ENCODE results near the gene THSD7A. TPM values are rescaled to one million over a fixed set of nuclear protein-coding genes. Genes with fewer than 3 reads are reported as not detected.

The THSD7A gene
- total and polyA plus RNA-seq, 9 of the 15 experiments (the other 6 are each of a cell fraction or from before 2014, with no cell fraction given) = 0.01 to 0.02 TPM; not detected in 7

DNA sequence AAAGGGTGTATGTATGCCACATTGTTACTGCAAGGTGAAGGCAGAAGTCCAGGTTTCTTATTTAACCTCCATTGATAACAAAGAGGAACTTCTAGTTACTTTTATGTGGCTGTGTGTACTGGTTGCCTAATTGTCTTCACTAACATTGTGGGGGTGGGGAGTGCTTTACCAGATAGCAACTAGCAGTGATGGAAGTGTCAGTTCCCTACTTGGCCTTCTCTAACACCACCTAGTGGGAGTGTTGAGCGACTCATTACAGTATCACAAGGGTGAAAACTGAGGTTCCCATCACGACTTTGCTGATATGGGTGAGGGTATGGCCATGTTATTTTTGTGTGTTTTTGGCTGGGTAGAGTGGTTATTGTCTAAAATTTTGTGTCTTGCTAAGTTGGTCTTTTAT, 274.4 kb downstream of the THSD7A start:
- Histone ChIP-seq H3K27me3 (ENCODE audit: control insufficient read depth in 2 of 2, insufficient read depth in 2 of 2, low read length in 2 of 2) (no peaks in the 10 kb centered on the region), H3K9ac (ENCODE audit: insufficient read depth in 1 of 2, low read depth in 2 of 2, low read length in 2 of 2) (no peak overlapping the region), H3K4me3 (no peak overlapping the region), H3K27ac (ENCODE audit: extremely low read depth, low read depth, low read length) (no peak overlapping the region), H3K4me1 (replicated peaks in 1 of 2; ENCODE audit: control insufficient read depth in 2 of 2, insufficient read depth in 2 of 2, low read length in 2 of 2) (no peaks in the 10 kb centered on the region), H2AFZ (ENCODE audit: low read depth, low read length) (no peak overlapping the region), H3K36me3 (ENCODE audit: control insufficient read depth, insufficient read depth, low read length) (no peaks in the 10 kb centered on the region), H3K79me2 (ENCODE audit: control insufficient read depth, insufficient read depth, low read length) (no peaks in the 10 kb centered on the region), H4K20me1 (replicated peaks; ENCODE audit: control insufficient read depth, insufficient read depth, low read length) (no peaks in the 10 kb centered on the region), H3K9me1 (ENCODE audit: control insufficient read depth, insufficient read depth, low read length) (no peaks in the 10 kb centered on the region), H3K4me2 (ENCODE audit: insufficient read depth, low read length) (no peak overlapping the region), H3K9me3 (replicated peaks; ENCODE audit: control insufficient read depth, insufficient read depth, low read depth, low read length) (no peaks in the 10 kb centered on the region)
- FAIRE-seq = no peak
- BruUV-seq (replicated peaks) = no TSS peak
- ATAC-seq = no peak
- intact Hi-C loops (cut with micrococcal nuclease) = no loop called here
- DNase-seq (ENCODE audit: extremely low read depth in 1 of 4, low spot score in 3 of 4) = no peak
- CTCF ChIA-PET (ENCODE audit: low intra/inter-chr PET ratio) = no interaction called here
- WGBS (ENCODE audit: insufficient coverage, low coverage, missing lambda C conversion rate) = 6% methylated on average over 2 of the region's 2 CpGs
- in situ Hi-C loops (cut with MboI) = no loop called here
- TF ChIP-seq ELF2 (CRISPR knock-in tag; IDR thresholded peaks at IDR 0.05) (no peak), U2AF1 (optimal IDR thresholded peaks at IDR 0.05; ENCODE audit: low read depth, low read length) (no peak), XRCC5 (IDR thresholded peaks at IDR 0.05; ENCODE audit: low read depth, low read length) (no peak), COPS2 (conservative IDR thresholded peaks at IDR 0.05) (no peak), PCBP1 (IDR thresholded peaks at IDR 0.05; ENCODE audit: low read depth, low read length, poor library complexity, severe bottlenecking) (no peak), KLF6 (CRISPR knock-in tag; IDR thresholded peaks at IDR 0.05; ENCODE audit: borderline replicate concordance) (no peak), USF2 (CRISPR knock-in tag; IDR thresholded peaks at IDR 0.05) (no peak), NFE2 (IDR thresholded peaks at IDR 0.05; ENCODE audit: low read depth) (no peak)
- POLR2A ChIA-PET = no interaction called here
